Hematopoietic multipotent progenitor cell treated with erythropoietin and hydrocortisone succinate and interleukin-3 and kit ligand, for 17 days (in vitro differentiated cells): ENCODE data around the gene ATP7B.

Source experiments
- DNase-seq: peaks from one replicate; pipeline ENCODE4 v3.0.0-alpha.2; 2015; ENCODE audit warnings: low spot score

ATP7B gene

DNA sequence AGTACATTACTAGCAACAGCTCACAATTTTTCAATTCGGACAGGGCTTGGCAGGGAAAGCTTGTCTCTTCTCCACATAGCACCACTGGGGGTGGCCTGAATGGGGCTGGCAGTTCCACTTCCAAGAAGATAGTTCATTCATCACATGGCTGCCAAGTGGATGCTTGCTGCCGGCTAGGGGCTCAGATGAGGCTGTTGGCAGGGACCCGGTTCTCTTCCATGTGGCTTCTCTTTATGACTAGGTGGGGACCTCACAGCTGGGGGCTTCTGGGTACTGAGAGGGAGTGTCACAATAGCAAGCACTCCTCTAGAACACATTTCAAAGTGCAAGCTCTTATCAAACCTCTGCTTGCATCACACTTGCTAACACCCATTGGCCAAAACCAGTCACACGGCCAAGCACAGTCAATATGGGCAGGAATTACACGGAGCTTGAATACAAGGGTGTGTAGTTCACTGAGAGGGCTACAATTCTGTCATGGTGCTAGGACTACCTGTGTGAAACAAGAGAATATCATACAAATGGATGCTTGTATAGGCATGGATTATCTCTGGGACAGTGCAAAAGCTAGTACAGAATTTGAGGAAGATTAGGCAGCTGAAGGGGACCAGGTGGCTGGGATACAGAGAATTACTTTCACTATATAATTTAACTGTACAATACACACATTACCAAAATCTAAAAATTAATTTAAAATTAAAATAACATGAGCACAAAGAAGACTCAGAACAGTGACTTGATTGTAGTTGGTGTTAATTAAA is 32.3 kb downstream of the ATP7B start:
- DNase-seq, result peak; percentile 78

GRCh38 chr13:51977625-51978024 is 33.6 kb downstream of the ATP7B start:
- no peak for DNase-seq

DNA sequence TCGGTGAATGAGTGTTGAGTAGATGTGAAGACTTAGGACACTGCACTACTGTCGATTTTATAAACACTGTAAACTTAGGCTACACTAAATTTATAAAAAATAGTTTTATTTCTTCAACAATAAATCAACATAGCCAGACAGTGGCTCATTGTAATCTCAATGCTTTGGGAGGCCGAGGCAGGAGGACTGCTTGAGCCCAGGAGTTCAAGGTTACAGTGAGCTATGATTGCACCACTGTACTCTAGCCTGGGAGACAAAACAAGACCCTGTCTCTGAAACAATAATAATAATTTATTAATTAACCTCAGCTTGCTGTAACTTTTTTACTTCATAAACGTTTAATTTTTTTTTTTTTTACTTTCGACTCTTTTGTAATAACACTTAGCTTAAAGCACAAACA is 34.4 kb downstream of the ATP7B start:
- no peak for DNase-seq

DNA sequence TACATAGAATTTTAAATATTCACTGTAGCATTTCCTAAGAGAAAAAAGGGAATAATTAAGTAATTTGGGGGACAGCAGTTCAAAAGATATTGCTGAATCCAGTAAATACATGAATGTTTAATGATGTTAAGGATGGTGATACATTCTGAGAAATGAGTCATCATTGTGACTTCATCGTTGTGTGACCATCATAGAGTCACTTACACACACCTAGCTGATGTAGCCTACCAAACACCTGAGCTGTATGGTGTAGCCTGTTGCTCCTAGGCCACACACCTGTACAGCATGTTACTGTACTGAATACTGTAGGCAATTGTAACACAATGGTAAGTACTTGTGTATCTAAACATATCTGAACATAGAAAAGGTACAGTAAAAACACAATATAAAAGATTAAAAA is 34.8 kb downstream of the ATP7B start:
- peak; percentile 23 for DNase-seq

DNA sequence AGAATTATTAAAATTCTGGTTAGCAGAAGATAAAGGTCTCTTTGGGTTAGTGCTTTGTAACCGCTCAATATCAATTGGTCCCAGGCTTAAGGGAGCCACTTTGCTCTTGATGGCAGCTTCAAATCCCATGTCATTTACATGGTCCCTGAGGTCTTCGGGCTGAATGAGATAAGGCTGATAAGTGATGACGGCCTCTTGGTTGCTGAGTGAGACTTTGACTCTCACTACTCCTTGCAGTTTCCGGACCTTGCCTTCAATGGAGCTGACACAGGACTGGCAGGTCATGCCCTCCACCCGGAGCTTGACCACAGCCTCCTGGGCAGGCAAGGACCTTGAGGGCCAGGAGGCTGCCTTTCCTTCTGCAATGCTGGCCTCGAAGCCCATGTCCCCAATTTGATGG is 36.8 kb downstream of the ATP7B start:
- DNase-seq, result peak; percentile 45

GRCh38 chr13:51971520-51972426 is 39.5 kb downstream of the ATP7B start:
- DNase-seq, result no peak

DNA sequence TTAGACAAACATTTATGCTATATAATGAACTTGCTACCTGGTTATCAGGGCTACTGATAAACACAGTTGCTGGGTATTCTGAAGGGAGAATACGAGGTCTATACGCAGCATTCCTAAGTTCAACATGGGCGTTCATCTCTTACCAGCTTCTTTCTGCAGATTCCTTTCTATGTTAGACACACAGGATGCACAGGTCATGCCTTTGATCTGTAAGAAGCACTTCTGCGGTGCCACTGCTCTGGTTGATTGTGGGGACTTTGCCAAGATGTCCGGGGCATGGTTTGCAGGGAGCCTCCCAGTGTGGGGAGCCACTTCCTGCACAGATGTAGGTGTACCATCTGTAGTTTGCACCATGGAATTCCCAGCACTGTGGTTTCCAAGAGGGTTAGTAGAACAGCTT is 40.9 kb downstream of the ATP7B start:
- no peak for DNase-seq

- no peak for DNase-seq
Observed at GRCh38 chr13:51967482-51968446, 43.5 kb downstream of the ATP7B start.

DNA sequence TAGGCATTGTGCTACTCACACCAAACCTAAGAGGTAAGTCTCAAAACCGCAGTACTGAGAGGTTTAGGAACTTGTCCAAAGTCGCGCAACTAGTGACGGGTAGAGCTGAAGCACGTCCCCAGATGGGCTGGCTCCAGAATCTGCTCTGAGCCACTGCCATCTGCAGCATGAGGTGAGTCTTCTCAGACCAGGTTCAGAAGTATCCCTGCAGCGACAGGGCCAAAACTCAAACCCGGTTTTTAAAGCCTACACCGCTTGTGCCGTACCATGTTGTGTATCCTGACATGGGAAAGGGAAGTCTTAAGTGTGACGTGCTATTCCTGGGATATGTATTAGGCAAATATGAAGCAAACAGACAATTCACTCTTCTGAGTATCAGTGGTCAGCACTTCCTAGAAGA is 45.1 kb downstream of the ATP7B start:
- no peak for DNase-seq

DNA sequence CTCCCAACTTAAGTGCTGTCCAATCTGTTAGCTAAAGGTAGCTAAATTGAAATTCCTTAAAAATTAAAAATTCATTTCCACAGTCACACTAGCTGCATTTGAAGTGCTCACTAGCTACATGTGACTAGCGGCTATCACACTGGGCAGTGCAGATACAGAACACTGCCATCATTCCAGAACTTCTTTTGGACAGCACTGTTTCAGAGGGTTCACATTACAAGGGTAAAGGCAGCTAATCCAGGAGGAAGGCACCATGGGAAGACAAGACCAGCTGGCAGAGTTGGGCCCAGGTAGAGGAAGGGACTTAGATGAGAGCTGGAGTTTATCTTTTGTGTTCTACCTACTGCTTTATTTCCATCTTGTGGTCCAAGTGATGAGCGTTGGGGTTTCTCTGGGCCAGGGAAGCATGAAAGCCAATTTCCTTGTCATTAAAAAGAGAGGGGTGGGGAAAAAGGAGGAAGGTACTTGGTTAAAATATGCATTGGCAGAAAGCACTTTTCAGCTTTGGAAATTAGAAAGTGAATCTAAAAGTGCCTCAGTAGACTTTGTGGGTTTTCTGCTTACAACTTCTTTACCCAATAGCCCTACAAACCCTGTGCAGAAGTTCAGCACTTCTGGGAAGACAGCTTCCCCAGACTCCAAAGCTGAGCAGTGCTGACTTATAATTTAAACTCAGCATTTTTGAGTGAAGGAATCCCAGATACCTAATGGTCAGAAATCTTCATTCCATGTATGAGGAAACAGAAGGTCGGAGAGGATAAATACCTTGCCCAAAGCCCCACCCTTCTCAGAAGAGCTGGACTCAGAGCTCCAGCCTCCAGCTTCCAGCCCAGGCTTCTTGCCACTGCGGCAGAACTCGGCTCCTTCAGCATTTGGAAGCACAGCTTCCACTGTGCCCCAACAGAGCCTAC is 49.5 kb downstream of the ATP7B start:
- no peak for DNase-seq

GRCh38 chr13:51960766-51961165 is 50.5 kb downstream of the ATP7B start:
- no peak for DNase-seq

- no peak for DNase-seq
Observed at GRCh38 chr13:51959773-51960172, 51.5 kb downstream of the ATP7B start.

DNA sequence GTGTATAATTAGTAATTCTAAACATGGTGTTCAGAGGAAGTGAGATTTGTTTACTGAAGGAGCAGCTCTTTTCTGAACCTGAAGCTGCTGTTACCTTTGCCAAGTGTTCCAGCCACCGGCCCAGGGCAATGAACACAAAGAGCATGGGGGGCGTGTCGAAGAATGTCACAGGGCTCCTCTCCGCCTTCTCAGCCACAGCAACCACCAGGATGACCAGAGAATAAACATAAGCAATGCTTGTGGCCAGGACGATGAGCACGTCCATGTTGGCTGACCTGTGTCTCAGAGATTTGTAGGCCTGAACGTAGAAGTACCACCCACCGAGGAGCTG is 53.1 kb downstream of the ATP7B start:
- DNase-seq, result no peak

GRCh38 chr13:51957377-51958216 is 53.7 kb downstream of the ATP7B start:
- no peak for DNase-seq

- DNase-seq, result no peak
Observed at GRCh38 chr13:51956717-51957116, 54.5 kb downstream of the ATP7B start.

DNA sequence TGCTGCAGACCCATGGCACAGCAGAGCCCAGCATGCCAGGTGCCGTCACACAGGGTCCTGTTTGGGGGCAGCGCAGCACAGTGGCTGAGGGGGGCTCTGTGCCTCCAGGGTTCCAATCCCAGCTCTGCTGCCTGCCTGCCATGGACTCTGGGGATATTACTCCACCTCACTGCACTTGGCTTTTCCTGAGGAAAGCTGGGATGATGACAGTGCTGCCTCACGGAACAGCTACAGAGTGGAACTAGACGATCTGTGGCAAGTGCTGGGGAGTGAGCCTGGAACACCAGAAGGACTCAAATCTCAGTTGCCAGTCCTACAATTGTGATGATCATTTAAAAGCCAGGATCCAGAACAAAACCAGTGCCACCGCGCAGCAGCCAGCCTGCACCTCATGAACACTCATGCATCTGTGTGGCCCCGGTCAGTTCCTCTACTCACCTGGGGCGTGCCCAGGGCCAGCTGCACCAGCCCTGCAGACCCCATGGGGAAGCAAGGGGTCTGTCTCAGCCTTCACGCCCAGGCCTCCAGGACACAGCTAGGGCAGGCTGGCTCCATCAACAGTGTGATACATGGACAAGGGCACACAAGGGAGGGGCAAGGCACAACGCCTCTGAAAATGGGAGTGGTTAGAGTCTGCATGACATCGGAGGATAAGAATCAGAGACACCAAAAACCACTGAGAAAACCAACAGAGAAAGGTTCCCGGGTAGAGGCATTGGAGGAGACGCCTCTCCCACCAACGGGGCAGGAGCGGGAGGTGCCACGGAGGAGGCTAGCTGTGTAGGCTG is 55.2 kb downstream of the ATP7B start:
- DNase-seq, result peak; percentile 51

GRCh38 chr13:51955281-51955771 is 55.9 kb downstream of the ATP7B start:
- DNase-seq, result peak; percentile 68

GRCh38 chr13:51953347-51954195 is 57.7 kb downstream of the ATP7B start:
- DNase-seq, result no peak
